ENCODE data around the gene MYOG. TPM values are rescaled to one million over a fixed set of nuclear protein-coding genes. Genes with fewer than 3 reads are reported as not detected.

The MYOG gene
- total and polyA plus RNA-seq, 2 of the 4 experiments (the other 2 are of a cell fraction) = not detected

DNA sequence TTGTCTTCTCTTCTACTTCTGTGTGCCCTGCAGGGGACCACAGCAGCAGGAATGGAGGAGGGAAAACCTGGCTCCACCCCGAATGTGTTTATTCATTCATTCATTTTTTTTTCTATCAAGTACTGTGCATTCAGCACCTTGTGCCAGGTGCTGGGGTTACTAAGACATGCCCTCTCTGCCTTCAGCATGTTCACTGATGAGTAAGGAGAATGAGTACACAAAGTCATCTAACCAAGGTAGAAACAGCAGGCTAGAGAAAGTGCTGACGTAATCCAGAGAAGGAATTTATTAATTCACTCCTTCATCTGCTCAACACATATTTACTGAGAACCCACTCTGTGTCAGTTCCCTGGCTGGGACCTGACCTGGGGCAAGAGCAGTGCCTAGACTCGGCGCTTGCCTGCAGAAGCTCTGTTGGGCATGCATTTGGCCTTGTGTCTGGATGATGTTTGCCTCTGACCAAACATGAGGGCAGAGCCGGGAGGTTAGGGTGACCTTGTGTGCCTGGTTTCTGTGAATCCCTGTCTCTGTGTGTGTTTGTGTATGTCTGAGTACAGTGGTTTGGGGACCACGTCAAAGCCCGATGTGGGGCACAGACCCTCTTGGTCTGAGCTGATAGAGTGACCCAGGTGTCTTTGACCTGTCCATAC, 3.3 kb upstream of the MYOG start:
- H3K4me1 ChIP-seq (ENCODE audit: control insufficient read depth, insufficient read depth, low read length) = no peaks in the 10 kb centered on the region
- TF ChIP-seq MAZ (IDR thresholded peaks at IDR 0.05; ENCODE audit: borderline replicate concordance, low read depth, low read length) (no peak), BHLHE40 (IDR thresholded peaks at IDR 0.05; ENCODE audit: low read depth, low read length) (no peak), CHD1 (IDR thresholded peaks at IDR 0.05; ENCODE audit: low read depth, low read length) (no peak), RCOR1 (IDR thresholded peaks at IDR 0.05; ENCODE audit: insufficient replicate concordance, low read length) (no peak), RFX5 (IDR thresholded peaks at IDR 0.05; ENCODE audit: low read depth, low read length) (no peak), NFE2L2 (IDR thresholded peaks at IDR 0.05; ENCODE audit: low read depth, low read length) (no peak)
- TF ChIP-seq, protein P1, sequence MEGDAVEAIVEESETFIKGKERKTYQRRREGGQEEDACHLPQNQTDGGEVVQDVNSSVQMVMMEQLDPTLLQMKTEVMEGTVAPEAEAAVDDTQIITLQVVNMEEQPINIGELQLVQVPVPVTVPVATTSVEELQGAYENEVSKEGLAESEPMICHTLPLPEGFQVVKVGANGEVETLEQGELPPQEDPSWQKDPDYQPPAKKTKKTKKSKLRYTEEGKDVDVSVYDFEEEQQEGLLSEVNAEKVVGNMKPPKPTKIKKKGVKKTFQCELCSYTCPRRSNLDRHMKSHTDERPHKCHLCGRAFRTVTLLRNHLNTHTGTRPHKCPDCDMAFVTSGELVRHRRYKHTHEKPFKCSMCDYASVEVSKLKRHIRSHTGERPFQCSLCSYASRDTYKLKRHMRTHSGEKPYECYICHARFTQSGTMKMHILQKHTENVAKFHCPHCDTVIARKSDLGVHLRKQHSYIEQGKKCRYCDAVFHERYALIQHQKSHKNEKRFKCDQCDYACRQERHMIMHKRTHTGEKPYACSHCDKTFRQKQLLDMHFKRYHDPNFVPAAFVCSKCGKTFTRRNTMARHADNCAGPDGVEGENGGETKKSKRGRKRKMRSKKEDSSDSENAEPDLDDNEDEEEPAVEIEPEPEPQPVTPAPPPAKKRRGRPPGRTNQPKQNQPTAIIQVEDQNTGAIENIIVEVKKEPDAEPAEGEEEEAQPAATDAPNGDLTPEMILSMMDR (conservative IDR thresholded peaks at IDR 0.05; ENCODE audit: low read depth, low read length) = no peak
- H4K20me1 ChIP-seq (ENCODE audit: insufficient read depth, low read length) = no peaks in the 10 kb centered on the region
- H2BK5ac ChIP-seq (ENCODE audit: low read depth, low read length, poor library complexity, severe bottlenecking) = no peak overlapping the region
- peaks cover 67% of the 10 kb centered on the region for H3K27me3 ChIP-seq (ENCODE audit: control insufficient read depth, insufficient read depth, low read length)
- H3K4me2 ChIP-seq (ENCODE audit: low read depth, low read length) = no peak overlapping the region
- H3K36me3 ChIP-seq (ENCODE audit: control insufficient read depth, insufficient read depth, low read length) = no peaks in the 10 kb centered on the region
- no peaks in the 10 kb centered on the region for H3K79me1 ChIP-seq (ENCODE audit: low read depth in 1 of 2, low read length in 2 of 2)
- H3K18ac ChIP-seq (ENCODE audit: low read depth, low read length) = no peak overlapping the region
- H3K27ac ChIP-seq (ENCODE audit: insufficient read depth, low read length) = no peak overlapping the region
- WGBS, 2 experiments (ENCODE audit: extremely low coverage in 2 of 2, insufficient read length in 1 of 2) = 67% methylated on average over 3 of the region's 7 CpGs; no CpG with 5 or more reads in 1 of the 2 experiments
- H2AK5ac ChIP-seq (ENCODE audit: low read depth, low read length) = no peak overlapping the region
- H2AK9ac ChIP-seq (replicated peaks; ENCODE audit: low read depth, low read length, poor library complexity) = no peak overlapping the region
- intact Hi-C loops (cut with micrococcal nuclease) = no loop called here
- CTCF ChIA-PET = no interaction called here
- in situ Hi-C loops (cut with MboI; ENCODE audit: low sequenced_read_pairs) = no loop called here
- H4K5ac ChIP-seq (ENCODE audit: low read depth, low read length) = no peak overlapping the region
- no peaks in the 10 kb centered on the region for H3K9me1 ChIP-seq (ENCODE audit: insufficient read depth, low read length)
- POLR2A ChIA-PET (ENCODE audit: unreplicated experiment) = no interaction called here
- H3K56ac ChIP-seq (ENCODE audit: extremely low read depth, insufficient read depth, low read length) = no peak overlapping the region
- dilution Hi-C loops (cut with HindIII; ENCODE audit: low sequenced_read_pairs, unreplicated experiment) = no loop called here
- H3K4ac ChIP-seq (ENCODE audit: low read depth, low read length) = no peak overlapping the region
- no peak overlapping the region for H3K14ac ChIP-seq (replicated peaks; ENCODE audit: low read depth, low read length)
- H4K91ac ChIP-seq (ENCODE audit: insufficient read depth, low read depth, low read length) = no peak overlapping the region
- no peak overlapping the region for H4K8ac ChIP-seq (ENCODE audit: low read depth in 2 of 2, low read length in 2 of 2)
- DNase-seq = no peak
- no TSS peak for BruUV-seq (replicated peaks)
- no peak overlapping the region for H3K4me3 ChIP-seq (ENCODE audit: insufficient read depth, low read depth, low read length)
- no peak overlapping the region for H2AFZ ChIP-seq (replicated peaks; ENCODE audit: low read length, poor library complexity)
- H2BK15ac ChIP-seq (ENCODE audit: low read depth, low read length) = no peak overlapping the region
- H2BK20ac ChIP-seq (ENCODE audit: low read depth, low read length) = no peak overlapping the region
- no peak overlapping the region for H2BK120ac ChIP-seq (ENCODE audit: low read depth, low read length)
- H3K9me3 ChIP-seq (ENCODE audit: control insufficient read depth, insufficient read depth, low read length) = peaks cover 3% of the 10 kb centered on the region; the same call in 1 of the 2 replicates
- no peak overlapping the region for H3K9ac ChIP-seq (ENCODE audit: low read depth, low read length)
- H3K23ac ChIP-seq (ENCODE audit: low read depth, low read length) = no peak overlapping the region
- ATAC-seq (ENCODE audit: low read depth) = no peak

All from IMR-90 (cell line).